GM21381 (cell line): ENCODE data around the gene PIEZO1.
A peak's percentile ranks its signal among the peaks of the same experiment; 100 is the strongest.

ENCODE experiments used
- ATAC-seq: cut with Tn5 transposase; IDR thresholded peaks from one replicate; pipeline ENCODE4 v1.9.1; 2021; ENCODE audit warnings: mild to moderate bottlenecking, moderate library complexity; ENCODE audit not compliant: unreplicated experiment

PIEZO1 gene

DNA sequence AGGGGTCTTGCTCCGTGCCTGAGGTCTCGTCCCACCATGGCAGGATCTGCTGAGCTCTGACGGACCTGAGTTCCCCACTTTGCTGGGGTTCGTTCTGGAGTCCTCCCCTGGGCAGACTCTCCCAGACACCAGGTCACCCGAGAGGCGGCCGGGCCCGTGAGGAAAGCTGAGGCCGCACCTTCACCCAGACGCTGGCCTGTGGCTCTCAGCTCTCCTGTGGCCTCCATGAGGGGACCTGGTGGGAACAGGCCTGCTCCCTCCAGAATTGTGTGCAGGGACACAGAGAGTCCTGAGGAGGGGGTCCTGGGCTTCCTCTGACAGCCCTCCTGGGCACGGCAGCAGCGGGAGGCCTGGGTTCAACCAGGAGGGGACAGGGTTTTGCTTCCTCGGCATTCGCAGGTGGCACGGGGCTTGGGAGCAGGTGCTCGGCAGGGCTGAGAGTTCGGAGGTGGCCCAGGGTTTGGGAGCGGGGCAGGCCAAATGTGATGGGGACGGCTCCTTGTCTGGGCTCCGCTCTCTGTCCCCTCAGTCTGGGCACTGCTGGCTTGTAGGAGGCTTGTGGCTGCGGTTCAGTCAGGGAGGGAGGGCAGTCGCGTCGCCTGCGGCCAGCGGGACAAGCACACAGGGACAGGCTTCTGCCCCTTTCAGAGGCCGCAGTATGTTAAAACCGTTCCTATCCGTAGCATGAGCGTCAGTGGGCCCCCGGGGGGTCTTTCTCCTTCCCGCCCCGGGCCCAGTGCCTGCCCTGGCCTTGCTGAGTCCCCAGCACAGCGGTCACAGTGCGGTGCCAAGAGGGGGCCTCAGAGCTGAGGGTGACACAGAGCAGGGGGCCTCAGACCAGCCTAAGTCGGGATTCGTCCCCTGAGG is 90.6 kb downstream of the PIEZO1 start:
- no peak for ATAC-seq

DNA sequence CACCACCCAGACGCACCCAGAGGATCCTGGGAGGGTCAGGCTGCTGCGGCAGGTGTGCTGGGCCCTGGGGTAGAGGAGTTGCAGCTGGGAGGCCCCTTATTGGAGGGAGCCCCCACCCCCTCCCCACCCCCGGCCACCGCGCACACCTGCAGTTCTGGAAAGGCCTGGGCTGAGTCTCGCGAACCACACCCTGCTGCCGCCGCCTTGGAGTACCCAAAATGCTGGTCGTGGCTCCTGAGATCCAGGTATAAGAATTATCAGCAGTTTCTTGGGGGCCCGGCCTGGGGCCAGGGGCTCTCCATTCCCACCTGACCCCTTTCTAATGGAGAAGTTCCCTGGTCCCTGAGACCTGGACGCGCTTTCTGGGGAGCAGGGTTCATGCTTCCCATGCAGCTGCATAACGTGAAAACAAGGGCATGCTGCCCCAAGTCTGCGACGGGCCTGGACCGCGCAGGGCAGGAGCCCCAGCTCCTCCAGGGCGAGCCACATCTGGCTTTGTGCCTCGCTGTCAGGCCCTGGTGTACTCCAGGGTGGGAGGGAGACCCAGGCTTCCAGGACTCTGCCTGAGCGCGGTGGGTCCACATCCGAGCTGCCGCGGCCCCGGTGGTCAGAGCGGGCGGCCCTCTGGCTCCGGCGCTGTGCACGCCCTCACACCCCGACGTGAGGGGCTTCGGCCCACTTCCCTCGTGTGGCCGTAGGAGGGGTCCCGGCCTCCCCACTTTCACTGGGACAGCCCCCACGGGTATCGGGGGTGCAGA is 91.4 kb downstream of the PIEZO1 start:
- no peak for ATAC-seq

DNA sequence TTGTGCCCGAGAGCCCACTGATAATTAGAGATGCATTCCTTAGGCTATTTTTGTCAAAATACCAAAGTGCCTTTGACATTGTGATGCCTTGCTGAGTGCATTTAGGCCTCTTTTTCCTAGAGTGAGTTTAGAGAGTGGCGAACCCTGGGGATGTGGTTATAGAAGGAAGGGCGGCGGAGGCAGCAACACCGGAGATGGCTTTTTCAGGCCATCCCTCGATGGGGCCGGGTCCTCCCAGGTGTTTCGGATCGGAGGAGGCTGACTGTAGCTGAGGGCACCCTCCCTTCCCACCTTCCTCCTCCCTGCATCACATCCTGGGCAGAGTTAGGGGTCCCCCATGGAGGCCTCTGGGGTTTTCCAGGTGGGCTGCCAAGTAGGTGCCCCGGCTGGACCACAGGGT is 92.2 kb downstream of the PIEZO1 start:
- ATAC-seq = no peak

DNA sequence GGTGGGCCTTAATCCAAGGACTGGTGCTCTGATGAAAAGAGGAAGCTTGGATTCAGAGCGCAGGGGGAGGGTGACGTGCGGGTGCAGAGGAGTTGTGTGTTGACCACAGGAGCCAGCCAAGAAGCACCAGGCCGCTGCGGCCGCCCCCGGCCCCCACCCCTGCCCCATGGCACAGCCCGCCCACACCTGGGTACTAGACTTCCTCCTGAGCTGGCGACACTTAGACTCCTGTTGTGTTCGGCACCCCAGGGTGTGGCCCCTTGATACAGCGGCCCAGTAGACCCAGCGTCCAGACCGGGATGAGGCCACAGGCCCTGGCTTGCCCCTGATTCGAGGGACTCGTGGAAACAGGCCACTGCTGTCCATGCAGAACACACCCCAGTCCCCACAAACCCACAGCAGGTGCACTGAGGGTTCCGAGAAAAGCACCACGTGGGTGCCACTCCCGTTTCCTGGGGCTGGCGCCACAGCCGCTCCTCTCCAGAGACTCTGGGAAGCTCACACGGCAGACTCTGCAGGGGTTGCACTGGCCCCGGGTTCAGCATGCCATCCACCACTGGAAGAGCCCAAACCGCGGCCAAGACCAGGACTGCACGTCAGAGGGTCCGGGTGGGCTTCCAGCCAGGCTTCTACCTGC is 93.0 kb downstream of the PIEZO1 start:
- ATAC-seq = no peak

DNA sequence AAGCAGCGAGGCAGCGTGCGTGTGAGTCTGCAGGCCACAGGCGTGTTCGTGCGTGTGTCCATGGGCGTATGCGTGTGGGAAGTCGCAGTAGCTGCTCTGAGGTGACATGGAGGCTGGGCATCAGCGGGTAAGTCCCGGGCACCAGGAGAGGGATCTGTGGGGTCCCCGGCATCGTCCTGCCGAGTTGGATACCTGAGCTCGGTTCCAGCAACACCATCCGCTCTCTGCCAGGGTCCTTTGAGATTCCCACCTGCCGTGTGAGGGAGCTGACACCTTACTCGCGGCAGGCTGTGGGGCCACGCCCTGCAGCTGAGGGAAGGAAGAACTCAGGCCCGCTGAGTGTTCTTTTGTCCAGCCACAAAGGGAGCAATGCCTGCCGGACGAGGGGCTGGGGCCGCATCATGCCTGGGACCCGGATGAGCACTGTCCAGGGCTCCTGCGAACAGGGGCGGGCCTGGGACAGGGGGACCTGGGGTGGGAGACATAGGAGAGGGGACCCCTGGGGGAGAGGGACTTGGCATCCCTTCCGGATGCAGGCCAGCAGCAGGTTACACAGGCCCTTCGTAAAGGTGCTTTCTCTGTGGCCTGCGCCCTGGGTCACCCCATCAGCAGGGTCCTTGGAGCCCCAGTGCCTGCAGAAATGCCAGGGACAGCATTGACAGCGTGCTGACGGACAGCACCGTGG is 93.7 kb downstream of the PIEZO1 start:
- ATAC-seq = no peak

DNA sequence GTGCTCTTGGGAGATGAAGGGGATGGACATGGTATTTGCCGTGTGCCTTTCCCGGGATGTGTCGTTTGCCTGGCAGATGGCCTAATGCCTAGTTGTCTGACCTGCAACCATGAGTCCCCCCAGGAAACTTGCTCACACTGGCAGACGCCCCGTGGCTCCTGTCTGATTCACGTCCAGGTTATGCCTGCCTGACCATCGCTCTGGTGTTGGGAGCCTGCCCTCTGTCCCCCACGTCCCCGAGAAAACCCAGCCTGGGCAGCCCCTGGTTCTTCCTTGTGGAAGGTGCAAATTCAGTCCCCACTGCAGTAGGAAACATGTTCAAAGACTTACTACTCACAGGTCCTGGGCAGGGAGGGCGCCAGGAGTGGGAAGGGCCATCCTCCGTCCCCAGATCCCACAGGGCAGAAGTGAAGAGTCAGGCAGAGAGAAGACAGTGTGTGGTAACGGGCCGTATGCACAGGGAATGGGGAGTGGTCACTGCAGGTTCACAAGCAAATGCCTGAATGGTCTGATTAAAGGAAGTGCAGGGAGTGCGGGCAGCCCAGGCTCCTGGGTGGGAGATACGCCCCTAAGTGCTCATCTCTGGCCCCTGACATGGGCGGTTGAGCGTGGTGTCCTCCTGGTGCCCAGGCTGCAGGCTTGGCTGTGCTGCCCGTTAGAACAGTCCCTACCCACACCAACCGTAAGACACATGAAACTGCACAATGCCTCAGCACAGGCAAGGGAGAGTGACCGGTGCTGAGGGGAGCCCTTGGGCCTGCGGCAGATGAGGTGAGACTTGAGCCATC is 94.5 kb downstream of the PIEZO1 start:
- ATAC-seq = no peak

DNA sequence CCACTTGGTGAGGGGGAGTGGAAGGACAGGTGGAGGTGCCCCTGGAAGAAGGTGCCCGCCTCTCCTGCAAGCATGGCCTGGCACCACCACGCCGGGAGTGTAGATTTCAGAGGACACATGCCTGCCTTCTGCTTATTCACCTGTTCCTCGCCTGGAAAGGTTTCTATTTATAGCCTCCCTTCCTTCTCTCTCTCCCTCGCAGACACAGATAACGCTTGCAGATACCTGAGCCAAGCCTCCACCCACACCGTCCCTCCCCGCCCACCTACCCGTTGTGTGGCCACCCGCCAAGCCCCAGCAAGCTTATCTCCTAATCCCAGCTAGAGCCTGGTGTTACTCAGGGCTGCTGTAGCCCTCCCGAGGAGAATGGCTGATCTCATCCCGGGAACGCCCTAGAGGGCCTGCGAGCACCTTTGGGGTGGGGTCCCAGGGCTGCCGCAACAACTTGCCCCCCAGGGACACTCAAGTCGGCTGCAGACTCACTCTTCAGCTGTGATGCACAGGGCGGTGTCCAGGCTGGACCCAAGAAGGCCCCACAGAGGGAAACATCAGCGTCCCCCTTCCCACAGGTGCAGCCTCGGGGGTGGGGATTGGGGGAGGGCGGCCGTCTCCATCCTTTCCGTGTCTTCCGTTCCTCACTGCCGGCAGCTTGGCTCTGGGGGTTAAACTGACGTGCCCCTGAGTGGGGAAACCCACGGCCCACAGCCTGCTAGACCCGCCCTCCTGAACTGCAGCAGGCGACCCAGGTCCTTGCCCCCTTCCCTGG is 96.8 kb downstream of the PIEZO1 start:
- no peak for ATAC-seq

DNA sequence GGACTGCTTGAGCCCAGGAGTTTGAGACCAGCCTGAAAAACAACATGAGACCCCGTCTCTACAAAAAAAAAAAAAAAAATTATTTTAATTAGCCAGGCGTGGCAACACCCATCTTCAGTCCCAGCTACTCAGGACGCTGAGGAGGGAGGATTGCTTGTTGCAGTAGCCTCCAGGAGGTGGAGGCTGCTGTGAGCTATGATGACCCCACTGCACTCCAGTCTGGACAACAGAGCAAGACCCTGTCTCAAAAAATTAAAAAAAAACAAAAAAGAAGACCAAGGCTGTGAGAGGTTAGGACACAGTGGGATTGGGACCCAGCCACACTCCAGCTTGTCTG is 97.4 kb downstream of the PIEZO1 start:
- no peak for ATAC-seq

DNA sequence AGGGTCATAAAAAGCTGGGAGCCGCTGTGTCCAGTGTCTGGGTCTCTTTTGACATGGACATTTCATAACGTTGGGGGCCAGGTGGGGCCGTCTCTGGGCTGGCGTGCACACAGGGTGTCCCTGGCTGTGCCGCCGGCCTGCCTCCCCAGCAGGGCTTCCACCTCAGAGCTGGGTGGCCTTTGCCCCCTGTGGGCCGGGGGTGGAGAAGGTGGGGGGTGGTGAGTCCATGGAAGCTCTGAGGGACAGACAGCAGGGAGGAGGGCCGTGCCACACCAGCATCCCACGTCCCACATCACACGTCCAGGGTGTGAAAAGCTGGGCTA is 97.8 kb downstream of the PIEZO1 start:
- no peak for ATAC-seq

DNA sequence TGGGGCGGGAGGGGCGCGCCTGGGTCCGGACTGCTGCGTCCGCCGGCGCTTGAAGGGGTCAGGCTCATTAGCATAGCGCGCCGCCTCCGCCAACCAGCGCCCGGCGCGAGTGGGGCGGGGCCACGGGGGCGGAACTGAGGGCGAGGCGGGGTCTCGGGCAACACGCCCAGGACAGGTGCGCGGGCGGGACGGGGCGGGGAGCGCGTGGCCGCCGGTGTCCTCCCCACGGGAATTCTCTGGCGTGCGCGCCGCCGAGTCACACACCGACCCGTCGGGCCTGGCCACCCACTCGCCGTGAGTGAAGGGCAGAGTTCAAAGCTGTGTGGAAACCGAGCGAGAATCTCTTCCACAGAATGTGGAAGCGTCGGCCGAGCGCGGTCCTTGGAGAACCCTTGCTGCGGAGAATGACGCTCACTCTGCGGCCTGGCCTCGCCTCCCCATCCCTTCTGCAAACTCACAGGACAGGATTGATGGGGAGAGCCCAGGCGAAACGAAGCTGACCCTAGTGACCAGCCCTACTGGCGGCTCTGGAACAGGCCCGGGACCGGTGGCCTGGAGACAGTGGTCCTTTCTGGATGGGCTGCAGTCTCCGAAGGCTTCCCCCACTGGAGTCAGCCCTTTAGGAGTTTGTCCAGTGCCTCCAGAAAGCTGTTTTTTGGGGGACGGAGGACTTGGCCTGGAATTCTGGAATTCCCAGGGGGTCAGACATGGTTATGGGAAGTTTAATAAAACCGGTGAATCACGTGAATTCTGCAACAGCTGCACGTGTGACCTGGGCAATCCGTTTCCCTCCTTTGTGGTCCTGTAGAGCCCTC is 98.4 kb downstream of the PIEZO1 start, which contains the start of gene SNAI3:
TSS of gene SNAI3 (minus strand) at position 69 of the 815 bp plus-strand sequence. CDS start 101 bp downstream, outside the sequence.
- peak; percentile 69 for ATAC-seq

DNA sequence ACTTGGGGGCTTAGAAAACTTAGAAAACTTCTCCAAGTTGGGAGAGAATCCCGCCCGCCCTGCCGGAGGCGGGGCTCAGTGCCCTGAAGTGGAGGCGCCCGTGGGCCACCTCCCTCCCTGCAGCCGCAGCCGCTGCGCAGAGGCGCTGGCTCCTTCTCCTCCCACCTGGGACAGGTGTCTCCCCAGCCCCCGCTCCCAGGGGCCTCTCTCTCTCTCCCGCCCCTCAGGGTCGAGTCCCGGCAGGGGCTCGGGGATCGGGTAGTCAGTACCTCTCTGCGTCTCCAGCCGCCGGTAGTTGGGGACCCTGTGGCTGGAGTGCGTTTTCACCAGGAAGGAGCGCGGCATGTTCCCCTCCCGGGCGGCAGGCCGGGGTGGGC is 99.0 kb downstream of the PIEZO1 start:
- ATAC-seq = no peak

DNA sequence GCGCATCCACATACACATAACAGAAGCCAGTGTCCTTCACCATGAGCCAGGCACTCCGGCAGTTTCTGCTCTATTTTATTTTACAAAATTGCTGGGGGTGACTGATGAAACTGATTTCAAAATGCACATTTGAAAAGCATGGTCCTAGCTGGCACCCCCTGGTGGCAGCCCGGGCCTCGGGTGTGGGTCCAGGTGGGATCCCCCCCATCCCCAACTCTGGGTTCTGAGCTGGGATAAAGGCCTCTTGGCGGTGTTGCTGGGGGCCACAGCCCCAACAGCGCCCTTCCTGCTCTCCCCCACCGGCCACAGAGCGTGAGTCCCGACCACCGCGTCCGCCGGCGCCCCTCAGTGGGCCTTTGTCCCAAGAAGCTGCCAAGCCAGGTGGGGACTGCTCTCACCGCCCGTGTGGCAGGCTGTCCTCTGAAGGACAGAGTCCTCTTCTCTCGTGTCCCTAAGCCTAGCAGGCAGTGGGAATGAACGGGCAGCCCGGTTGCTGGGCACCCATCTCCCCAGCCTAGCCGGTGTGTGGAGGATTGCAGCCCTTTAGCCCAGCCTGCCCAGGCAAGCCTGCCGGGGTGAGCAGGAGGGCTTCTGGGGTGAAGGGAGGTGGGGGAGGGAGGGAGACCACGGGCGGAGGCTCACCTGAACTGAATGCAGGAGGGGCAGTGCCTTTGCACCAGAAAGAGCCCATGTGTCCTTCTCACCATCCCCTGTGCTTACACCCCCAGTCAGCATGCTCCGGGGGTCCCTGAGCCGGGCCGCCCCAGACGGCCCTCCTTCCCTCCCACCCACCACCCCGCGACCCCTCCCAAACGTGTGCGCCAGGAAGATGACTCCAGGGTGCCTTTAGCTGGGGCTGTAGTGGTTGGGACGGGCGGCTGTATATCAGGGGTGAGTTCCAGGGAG is 99.6 kb downstream of the PIEZO1 start:
- ATAC-seq = no peak

DNA sequence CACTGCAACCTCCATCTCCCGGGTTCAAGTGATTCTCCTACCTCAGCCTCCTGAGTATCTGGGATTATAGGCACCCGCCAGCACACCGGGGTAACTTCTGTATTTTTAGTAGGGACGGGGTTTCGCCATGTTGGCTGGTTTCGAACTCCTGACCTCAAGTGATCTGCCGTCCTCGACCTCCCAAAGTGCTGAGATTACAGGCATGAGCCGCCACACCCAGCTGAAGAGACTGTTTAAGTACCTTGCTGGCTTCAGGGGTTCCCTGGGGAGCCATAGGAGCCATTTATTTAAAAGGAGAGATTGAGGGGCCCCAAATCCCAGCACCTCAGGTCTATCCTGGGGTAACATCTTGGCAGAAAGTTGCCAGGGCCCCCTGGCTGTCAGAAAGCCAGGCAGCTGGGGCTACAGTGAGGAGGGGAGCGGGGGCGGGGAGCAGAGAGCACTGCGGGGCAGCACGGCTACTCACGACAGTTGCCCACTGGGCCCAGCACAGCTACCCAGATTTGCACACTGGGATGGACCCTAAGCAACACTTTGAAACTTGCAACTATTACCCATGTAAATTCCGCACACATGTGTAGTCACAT is 100.4 kb downstream of the PIEZO1 start:
- ATAC-seq = no peak

DNA sequence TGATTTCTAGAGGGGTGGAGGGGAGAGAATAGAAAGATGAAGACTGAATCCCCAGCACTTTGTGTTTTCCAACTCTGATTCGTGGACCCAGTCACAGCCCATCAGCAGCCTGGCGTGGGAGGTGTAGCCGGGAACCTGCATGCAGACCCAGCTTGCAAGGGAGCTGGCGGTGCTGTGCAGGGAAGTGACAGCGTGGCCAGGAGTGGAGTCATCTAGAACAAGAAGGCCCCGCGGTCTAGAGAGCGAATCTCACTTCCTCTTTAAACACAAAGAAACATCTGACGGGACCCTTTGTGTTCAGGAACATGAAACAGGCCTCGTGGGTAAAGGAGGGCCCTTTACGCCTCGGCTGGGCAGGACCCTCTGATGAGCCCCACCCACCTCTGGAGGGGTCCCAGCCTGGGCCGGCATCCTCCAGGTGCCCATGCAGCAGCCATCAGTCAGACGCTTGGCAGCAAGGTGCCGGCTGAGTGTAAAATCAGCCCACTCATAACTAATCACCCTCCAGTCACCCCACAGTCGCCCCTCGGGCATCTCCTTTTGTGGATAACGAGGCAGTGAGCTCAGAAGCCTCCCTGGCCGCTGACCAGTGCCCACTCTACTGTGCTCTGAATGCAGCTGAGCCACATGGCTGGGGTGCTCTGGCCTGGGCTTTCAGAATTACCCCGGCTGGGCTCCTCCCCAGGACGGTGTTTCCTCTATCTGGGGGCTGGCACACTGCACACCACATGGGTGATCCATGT is 103.1 kb downstream of the PIEZO1 start:
- peak; percentile 63 for ATAC-seq

DNA sequence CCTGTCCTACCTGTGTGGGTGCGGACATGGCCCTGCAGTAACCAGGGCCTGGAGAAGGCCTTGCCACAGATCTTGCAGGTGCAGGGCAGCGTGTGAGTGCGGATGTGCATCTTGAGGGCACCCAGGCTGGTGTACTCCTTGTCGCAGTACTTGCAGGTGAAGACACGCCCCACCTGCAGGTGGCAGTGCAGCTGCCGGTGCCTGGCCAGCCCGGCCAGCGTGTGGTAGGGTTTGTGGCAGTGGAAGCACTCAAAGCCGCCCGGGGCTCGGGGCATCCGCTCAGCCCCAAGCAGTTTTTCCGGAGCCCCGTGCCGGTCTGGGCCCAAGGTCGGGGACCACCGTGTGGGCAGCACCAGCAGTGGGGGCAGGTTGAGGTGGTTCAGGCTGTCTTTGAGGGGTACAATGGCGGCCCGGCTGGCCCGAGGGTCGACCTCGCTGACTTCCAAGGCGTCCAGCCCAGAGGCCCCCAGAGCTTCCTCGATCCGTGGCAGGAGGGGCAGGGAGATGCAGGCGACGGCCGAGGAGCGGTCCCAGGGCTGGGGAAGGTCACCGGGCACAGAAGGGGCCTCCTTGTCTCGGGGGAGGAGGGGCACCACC is 103.8 kb downstream of the PIEZO1 start:
- ATAC-seq = peak; percentile 7

DNA sequence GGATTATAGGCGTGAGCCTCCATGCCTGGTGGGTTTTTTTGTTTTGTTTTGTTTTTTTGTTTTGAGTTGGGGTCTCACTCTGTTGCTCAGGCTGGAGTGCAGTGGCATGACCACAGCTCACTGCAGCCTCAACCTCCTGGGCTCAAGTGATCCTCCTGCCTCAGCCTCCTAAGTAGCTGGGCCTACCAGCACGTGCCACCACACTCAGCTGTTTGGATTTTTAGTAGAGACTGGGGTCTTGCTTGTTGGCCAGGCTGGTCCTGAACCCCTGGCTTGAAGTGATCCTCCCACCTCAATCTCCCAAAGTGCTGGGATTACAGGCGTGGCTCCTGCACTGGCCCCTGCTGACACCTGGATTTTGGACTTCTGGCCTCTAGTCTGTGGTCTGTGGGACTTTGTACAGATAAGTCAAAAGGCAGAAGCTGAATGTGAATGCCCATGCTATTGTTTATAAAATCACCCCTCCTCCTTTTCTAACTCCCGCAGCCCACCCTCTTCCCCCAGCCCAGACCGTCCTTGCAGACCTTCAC is 104.4 kb downstream of the PIEZO1 start:
- no peak for ATAC-seq
